Esophagus muscularis mucosa (tissue), 4 donors: Measurements from ENCODE around the gene PLAC1. TPM values are rescaled to one million over a fixed set of nuclear protein-coding genes. Genes with fewer than 3 reads are reported as not detected.

Experiments used
- DNase-seq: peaks from one replicate; pipeline ENCODE4 v3.0.0-alpha.2; 2017; ENCODE audit errors: extremely low spot score
- H3K27ac ChIP-seq, 4 donors: fragments of 200-600 bp; sonication (generic); replicated peaks in 1 of 4; 1 replicate in 3 of 4; 2 replicates in 1 of 4; pipeline ENCODE4 v1.5.1; 2016 to 2019; ENCODE audit warnings: mild to moderate bottlenecking in 1 of 4
- H3K27me3 ChIP-seq, 4 donors: fragments of 200-600 bp; sonication (generic); one replicate each; pipeline versions ENCODE4 v1.5.1 to v1.6.0; 2016 to 2019
- H3K36me3 ChIP-seq, 4 donors: fragments of 200-600 bp; sonication (generic); one replicate each; pipeline ENCODE4 v1.5.1; 2016 to 2019
- H3K4me1 ChIP-seq, 4 donors: fragments of 200-600 bp; sonication (generic); one replicate each; pipeline ENCODE4 v1.5.1; 2016 to 2019
- H3K4me3 ChIP-seq, 4 donors: fragments of 200-600 bp; sonication (generic); 1 replicate in 2 of 4; 2 replicates in 2 of 4; pipeline ENCODE4 v1.5.1; 2016 to 2019; ENCODE audit warnings: mild to moderate bottlenecking in 4 of 4, moderate library complexity in 1 of 4
- H3K9me3 ChIP-seq, 4 donors: fragments of 200-600 bp; sonication (generic); 1 replicate in 3 of 4; 2 replicates in 1 of 4; pipeline ENCODE4 v1.5.1; 2016 to 2019
- CTCF ChIP-seq, 3 experiments: fragments of 200-600 bp in 2 of 3; fragments of 450-650 bp in 1 of 3; sonication (generic) in 2 of 3; IDR thresholded peaks; one replicate each; pipeline ENCODE4 v1.5.1; 2017 to 2019; ENCODE audit warnings: antibody characterized with exemption in 3 of 3, mild to moderate bottlenecking in 2 of 3, moderate library complexity in 1 of 3
- EP300 ChIP-seq: sonication (generic); formaldehyde crosslinking; IDR thresholded peaks from one replicate; pipeline ENCODE4 v1.6.1; 2017; ENCODE audit warnings: antibody characterized with exemption
- POLR2A ChIP-seq: fragments of 450-650 bp; IDR thresholded peaks from one replicate; pipeline ENCODE4 v1.6.1; 2017; ENCODE audit warnings: antibody characterized with exemption, moderate library complexity, mild to moderate bottlenecking, low read depth
- POLR2AphosphoS5 ChIP-seq, 2 donors: sonication (generic); formaldehyde crosslinking; IDR thresholded peaks; one replicate each; pipeline ENCODE4 v1.6.1; 2017; ENCODE audit warnings: antibody characterized with exemption in 2 of 2
- WGBS: methylation state at CpG from one replicate; pipeline ENCODE4 v1.1.5; 2018; 5-methylcytosine and 5-hydroxymethylcytosine counted together
- intact Hi-C: fragments of 100-400 bp; cut with DNase I; formaldehyde crosslinking; loops from one replicate; pipeline ENCODE4 v1.15.1; 2023
- total RNA-seq, 4 donors: library from RNA; depleted of rRNA; stranded (reverse); fragments of >200 nt; gene quantifications; one replicate each; pipeline versions ENCODE4 v1.1.0 to v1.2.1, GENCODE V29; 2016

PLAC1 gene
- total RNA-seq, 4 donors from 2014 or later: not detected

- 47% methylated on average over 2 of the region's 2 CpGs for WGBS
- TF ChIP-seq POLR2A (no peak), EP300 (no peak), CTCF (IDR thresholded peaks at IDR 0.05) (no peak), POLR2AphosphoS5 (IDR thresholded peaks at IDR 0.05) (no peak)
- no peaks in the 10 kb centered on the region for H3K4me1 ChIP-seq
These were observed 66.8 kb downstream of the PLAC1 start for GRCh38 chrX:134591502-134591901.

GRCh38 chrX:134588806-134589205 is 69.5 kb downstream of the PLAC1 start:
- WGBS: 81% methylated on average over 3 of the region's 3 CpGs
- no peak for DNase-seq
- Histone ChIP-seq H3K4me1 (no peaks in the 10 kb centered on the region), H3K36me3 (no peaks in the 10 kb centered on the region), H3K27me3 (no peaks in the 10 kb centered on the region), H3K4me3 (no peak overlapping the region), H3K9me3 (no peaks in the 10 kb centered on the region), H3K27ac (no peak overlapping the region)
- TF ChIP-seq CTCF (IDR thresholded peaks at IDR 0.05) (no peak), POLR2AphosphoS5 (IDR thresholded peaks at IDR 0.05) (no peak), EP300 (no peak), POLR2A (no peak)
- intact Hi-C loops: no loop called here

More at GRCh38 chrX:134591502-134591901, 66.8 kb downstream of the PLAC1 start:
- DNase-seq: no peak
- Histone ChIP-seq H3K36me3 (no peaks in the 10 kb centered on the region), H3K9me3 (no peaks in the 10 kb centered on the region), H3K4me3 (no peak overlapping the region), H3K27ac (no peak overlapping the region), H3K27me3 (no peaks in the 10 kb centered on the region)
- intact Hi-C loops: no loop called here

GRCh38 chrX:134580907-134581306 is 77.4 kb downstream of the PLAC1 start:
- Histone ChIP-seq H3K27ac (no peak overlapping the region), H3K36me3 (no peaks in the 10 kb centered on the region), H3K4me3 (no peak overlapping the region), H3K27me3 (no peaks in the 10 kb centered on the region), H3K4me1 (no peaks in the 10 kb centered on the region), H3K9me3 (no peaks in the 10 kb centered on the region)
- 80% methylated on average over 1 of the region's 1 CpG for WGBS
- DNase-seq: no peak
- TF ChIP-seq CTCF (IDR thresholded peaks at IDR 0.05): no peak
- TF ChIP-seq POLR2A: no peak
- no peak for TF ChIP-seq POLR2AphosphoS5 (IDR thresholded peaks at IDR 0.05)
- TF ChIP-seq EP300: no peak
- intact Hi-C loops: no loop called here

GRCh38 chrX:134573683-134574035 is 84.6 kb downstream of the PLAC1 start:
- no peaks in the 10 kb centered on the region for H3K4me1 ChIP-seq
- no peak overlapping the region for H3K4me3 ChIP-seq
- H3K27ac ChIP-seq: no peak overlapping the region
- 84% methylated on average over 5 of the region's 5 CpGs for WGBS
- TF ChIP-seq EP300 (no peak), POLR2AphosphoS5 (IDR thresholded peaks at IDR 0.05) (no peak), POLR2A (no peak)
- intact Hi-C loops: no loop called here
- no peak for DNase-seq
- H3K36me3 ChIP-seq: no peaks in the 10 kb centered on the region
- H3K9me3 ChIP-seq: no peaks in the 10 kb centered on the region
- H3K27me3 ChIP-seq: peaks cover 0 to 5% (median 0%) of the 10 kb centered on the region in 4 donors

- DNase-seq: no peak
- Histone ChIP-seq H3K4me3 (no peak overlapping the region), H3K36me3 (no peaks in the 10 kb centered on the region), H3K27me3 (peaks cover 0 to 5% (median 0%) of the 10 kb centered on the region in 4 donors), H3K9me3 (no peaks in the 10 kb centered on the region), H3K4me1 (no peaks in the 10 kb centered on the region), H3K27ac (no peak overlapping the region)
- intact Hi-C loops: no loop called here
- WGBS: 79% methylated on average over 5 of the region's 5 CpGs
- TF ChIP-seq EP300: no peak
- no peak for TF ChIP-seq CTCF (IDR thresholded peaks at IDR 0.05)
- TF ChIP-seq POLR2AphosphoS5 (IDR thresholded peaks at IDR 0.05): no peak
- TF ChIP-seq POLR2A: no peak
These were observed 85.2 kb downstream of the PLAC1 start for GRCh38 chrX:134572816-134573682.
